ENCODE data around the gene TNFRSF14. TPM values are rescaled to one million over a fixed set of nuclear protein-coding genes. Genes with fewer than 3 reads are reported as not detected.

Gene TNFRSF14
- total RNA-seq, 4 donors from 2014 or later = 64.9 to 105 (median 91.1) TPM

DNA sequence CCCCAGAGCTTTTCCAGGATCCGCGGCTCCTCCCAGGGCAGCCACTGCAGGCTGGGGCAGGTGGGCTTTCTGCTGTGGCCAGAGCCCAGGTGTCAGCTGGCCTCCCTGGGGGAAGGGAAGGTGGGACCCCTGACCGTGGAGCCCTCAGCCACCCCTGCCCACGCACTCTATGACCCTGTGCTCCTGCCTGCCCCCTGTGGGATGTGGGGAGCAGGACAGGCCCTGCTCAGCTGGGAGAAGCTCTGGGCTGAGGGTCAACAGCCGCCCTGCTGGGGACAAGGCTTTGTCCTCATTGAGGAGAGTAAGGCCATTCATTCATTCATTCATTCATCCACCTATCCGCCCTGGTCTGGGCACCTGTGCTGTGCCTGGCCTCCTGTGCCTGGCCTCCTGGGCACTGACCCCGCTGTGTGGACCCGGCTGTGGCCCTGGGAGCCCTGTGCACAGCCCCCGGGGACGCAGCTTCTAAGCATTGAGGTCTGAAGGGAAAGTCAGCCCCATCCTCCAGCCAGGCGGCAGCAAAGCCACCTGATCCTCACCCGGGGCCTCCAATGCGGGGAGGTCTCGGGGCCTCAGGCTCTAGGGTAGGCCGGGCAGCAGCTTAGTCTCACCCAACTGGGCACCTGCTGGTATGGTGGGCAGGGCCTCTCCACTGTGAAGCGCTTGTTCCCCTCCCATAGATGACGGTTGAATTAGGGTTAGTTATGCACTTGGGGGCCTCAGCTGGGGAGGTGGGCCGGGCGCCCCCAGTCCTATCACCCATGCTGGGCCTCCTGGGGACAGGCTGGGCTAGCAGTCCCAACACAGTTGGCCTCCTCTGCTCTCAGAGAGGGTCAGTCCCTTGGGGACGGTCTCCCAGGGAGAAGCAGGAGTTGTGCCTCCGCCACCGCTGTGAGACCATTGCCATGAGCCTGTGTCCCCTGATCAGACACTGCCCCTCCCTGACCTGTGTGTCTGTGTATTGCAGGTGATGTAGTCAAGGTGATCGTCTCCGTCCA lies 6.0 kb downstream of the TNFRSF14 start:
- no peak for DNase-seq (ENCODE audit: low spot score in 2 of 2)
- Histone ChIP-seq H3K36me3 (peaks cover 0 to 66% (median 3%) of the 10 kb centered on the region in 3 donors), H3K4me1 (peaks cover 0 to 23% (median 8%) of the 10 kb centered on the region in 4 donors), H3K27ac (no peak overlapping the region), H3K27me3 (peaks cover 0 to 2% of the 10 kb centered on the region in 2 donors), H3K9me3 (no peaks in the 10 kb centered on the region), H3K4me3 (no peak overlapping the region)
- WGBS, 2 donors = 86 to 92% methylated on average over 11 to 20 of the region's 24 CpGs
- peak in 2 of 5 experiments; percentile 24 to 26 for TF ChIP-seq CTCF (IDR thresholded peaks at IDR 0.05)
- no peak for TF ChIP-seq POLR2A (IDR thresholded peaks at IDR 0.05)

DNA sequence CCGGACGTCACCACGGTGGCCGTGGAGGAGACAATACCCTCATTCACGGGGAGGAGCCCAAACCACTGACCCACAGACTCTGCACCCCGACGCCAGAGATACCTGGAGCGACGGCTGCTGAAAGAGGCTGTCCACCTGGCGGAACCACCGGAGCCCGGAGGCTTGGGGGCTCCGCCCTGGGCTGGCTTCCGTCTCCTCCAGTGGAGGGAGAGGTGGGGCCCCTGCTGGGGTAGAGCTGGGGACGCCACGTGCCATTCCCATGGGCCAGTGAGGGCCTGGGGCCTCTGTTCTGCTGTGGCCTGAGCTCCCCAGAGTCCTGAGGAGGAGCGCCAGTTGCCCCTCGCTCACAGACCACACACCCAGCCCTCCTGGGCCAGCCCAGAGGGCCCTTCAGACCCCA lies 7.0 kb downstream of the TNFRSF14 start:
- Histone ChIP-seq H3K27me3 (peaks cover 0 to 7% of the 10 kb centered on the region in 2 donors), H3K27ac (no peak overlapping the region), H3K4me3 (no peak overlapping the region), H3K36me3 (peaks cover 0 to 59% (median 3%) of the 10 kb centered on the region in 3 donors), H3K4me1 (peaks cover 0 to 12% (median 0%) of the 10 kb centered on the region in 4 donors), H3K9me3 (no peaks in the 10 kb centered on the region)
- DNase-seq (ENCODE audit: low spot score in 2 of 2) = no peak
- no peak for TF ChIP-seq CTCF (IDR thresholded peaks at IDR 0.05)
- no peak for TF ChIP-seq EP300 (IDR thresholded peaks at IDR 0.05)
- no peak for TF ChIP-seq POLR2A (IDR thresholded peaks at IDR 0.05)
- 51 to 69% methylated on average over 9 to 13 of the region's 18 CpGs for WGBS, 2 donors

- Histone ChIP-seq H3K4me3 (no peak overlapping the region), H3K4me1 (peaks cover 0 to 4% (median 0%) of the 10 kb centered on the region in 4 donors), H3K36me3 (peaks cover 0 to 49% (median 3%) of the 10 kb centered on the region in 3 donors), H3K27me3 (peaks cover 0 to 10% of the 10 kb centered on the region in 2 donors), H3K9me3 (no peaks in the 10 kb centered on the region), H3K27ac (no peak overlapping the region)
- TF ChIP-seq EP300 (IDR thresholded peaks at IDR 0.05) (no peak), POLR2A (IDR thresholded peaks at IDR 0.05) (no peak), CTCF (IDR thresholded peaks at IDR 0.05) (no peak)
- WGBS, 2 donors = 77 to 83% methylated on average over 16 to 20 of the region's 20 CpGs
- no peak for DNase-seq (ENCODE audit: low spot score in 2 of 2)
Measured at GRCh38 chr1:2564006-2564814, 8.0 kb downstream of the TNFRSF14 start.

DNA sequence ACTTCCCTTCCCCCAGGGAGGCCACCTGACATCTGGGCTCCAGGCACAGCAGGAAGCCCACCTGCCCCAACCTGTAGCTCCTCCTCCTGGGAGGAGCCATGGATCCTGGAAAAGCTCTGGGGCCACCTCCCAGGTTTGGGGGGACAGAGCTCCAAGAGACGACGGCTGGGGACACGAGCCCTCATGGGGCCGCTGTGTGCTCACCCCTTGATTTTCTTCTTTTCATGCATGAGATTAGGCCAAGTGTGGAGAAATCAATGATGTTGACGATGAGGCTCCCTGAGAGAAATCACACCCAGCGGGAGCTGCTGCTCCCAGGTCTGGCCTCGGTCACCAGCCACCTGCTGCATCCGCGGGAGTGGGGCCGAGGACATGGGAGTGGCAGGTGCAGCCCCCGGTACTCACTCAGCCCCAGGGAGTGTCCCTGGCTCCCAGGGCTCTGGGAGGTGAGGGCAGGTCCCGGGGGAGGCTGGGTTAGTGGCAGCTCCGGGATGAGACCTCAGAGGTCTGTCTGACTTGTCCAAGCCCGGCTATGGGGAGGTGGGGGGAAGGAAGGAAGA lies 8.7 kb downstream of the TNFRSF14 start:
- no peak overlapping the region for H3K27ac ChIP-seq
- no peak for TF ChIP-seq CTCF (IDR thresholded peaks at IDR 0.05)
- TF ChIP-seq EP300 (IDR thresholded peaks at IDR 0.05) = no peak

More for the DNA sequence above, 8.7 kb downstream of the TNFRSF14 start:
- Histone ChIP-seq H3K9me3 (no peaks in the 10 kb centered on the region), H3K36me3 (peaks cover 0 to 42% (median 3%) of the 10 kb centered on the region in 3 donors), H3K4me3 (no peak overlapping the region), H3K27me3 (peaks cover 0 to 10% of the 10 kb centered on the region in 2 donors), H3K4me1 (peaks cover 0 to 4% (median 0%) of the 10 kb centered on the region in 4 donors)
- 62 to 64% methylated on average over 9 to 14 of the region's 14 CpGs for WGBS, 2 donors
- no peak for DNase-seq (ENCODE audit: low spot score in 2 of 2)
